Measurements from ENCODE around the gene PRPF6. TPM values are rescaled to one million over a fixed set of nuclear protein-coding genes. Genes with fewer than 3 reads are reported as not detected.
A peak's percentile ranks its signal among the peaks of the same experiment; 100 is the strongest.

Gene PRPF6
- total and polyA plus RNA-seq, 9 donors: 46.5 to 84.9 (median 69.7) TPM

DNA sequence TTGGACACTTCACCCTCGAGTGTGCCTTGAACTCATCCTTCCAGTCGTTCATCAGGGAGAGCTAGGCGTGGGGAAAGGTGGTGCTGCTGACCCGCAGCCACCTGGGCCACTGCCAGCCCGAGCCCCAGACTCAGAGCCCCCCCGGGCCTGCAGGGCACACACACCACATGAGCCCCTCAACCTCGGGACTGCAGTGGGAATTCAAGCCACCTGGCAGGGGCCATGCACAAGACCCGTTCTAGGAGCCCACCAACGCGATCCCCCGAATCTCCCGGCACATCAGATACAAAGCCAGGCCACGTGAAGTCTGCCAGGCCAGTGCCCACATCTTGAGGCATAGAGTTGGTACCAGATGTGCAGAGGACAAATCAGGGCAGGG lies 14.0 kb upstream of the PRPF6 start:
- H3K4me3 ChIP-seq: no peak overlapping the region
- intact Hi-C loops (cut with DNase I): no loop called here
- WGBS, 3 donors: 83 to 91% (median 88%) methylated on average over 13 of the region's 13 CpGs

DNA sequence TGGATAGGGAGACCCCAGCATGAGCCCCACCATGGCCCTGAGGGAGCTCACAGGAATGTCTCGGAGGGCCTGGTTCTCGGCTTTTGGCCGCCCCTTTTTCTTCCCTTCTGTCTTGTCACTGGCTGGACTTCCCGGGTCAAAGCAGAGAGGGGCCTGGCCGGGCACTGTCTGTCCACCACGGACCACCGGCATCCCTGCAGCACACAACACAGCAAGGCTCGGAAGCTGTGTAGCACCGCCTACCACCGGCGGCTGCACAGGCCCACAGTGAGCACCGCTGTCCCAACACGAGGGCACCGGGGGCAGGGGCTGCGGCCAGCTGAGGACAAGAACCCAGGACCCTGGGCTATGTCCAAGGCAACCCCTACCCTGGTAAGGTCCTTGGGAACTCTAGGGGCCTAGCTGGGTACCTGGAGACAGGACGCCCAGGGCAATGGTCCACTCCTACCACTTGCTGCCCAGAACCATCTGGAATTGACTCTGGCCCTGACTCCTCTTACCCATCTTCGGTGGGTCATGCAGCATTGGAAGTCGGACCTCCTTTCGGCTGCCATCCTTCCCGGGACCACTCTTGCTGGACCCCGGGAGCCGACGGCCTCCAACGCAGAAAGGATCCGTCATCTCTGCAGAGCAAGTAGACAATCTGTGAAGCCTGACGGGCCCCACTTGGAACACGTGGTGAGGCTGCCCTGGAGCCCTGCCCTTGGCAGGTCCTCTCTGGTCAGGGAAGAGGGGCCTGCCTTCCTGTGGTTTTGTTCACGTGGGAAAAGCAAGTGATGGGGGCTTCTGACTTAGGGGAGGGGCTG lies 13.4 kb upstream of the PRPF6 start:
- TF ChIP-seq POLR2A (IDR thresholded peaks at IDR 0.05): no peak
- TF ChIP-seq EP300 (IDR thresholded peaks at IDR 0.05): no peak
- TF ChIP-seq, protein P1, sequence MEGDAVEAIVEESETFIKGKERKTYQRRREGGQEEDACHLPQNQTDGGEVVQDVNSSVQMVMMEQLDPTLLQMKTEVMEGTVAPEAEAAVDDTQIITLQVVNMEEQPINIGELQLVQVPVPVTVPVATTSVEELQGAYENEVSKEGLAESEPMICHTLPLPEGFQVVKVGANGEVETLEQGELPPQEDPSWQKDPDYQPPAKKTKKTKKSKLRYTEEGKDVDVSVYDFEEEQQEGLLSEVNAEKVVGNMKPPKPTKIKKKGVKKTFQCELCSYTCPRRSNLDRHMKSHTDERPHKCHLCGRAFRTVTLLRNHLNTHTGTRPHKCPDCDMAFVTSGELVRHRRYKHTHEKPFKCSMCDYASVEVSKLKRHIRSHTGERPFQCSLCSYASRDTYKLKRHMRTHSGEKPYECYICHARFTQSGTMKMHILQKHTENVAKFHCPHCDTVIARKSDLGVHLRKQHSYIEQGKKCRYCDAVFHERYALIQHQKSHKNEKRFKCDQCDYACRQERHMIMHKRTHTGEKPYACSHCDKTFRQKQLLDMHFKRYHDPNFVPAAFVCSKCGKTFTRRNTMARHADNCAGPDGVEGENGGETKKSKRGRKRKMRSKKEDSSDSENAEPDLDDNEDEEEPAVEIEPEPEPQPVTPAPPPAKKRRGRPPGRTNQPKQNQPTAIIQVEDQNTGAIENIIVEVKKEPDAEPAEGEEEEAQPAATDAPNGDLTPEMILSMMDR (IDR thresholded peaks at IDR 0.05): no peak
- Histone ChIP-seq H3K9me3 (no peaks in the 10 kb centered on the region), H3K4me1 (ENCODE audit: insufficient read depth) (peaks cover 11% of the 10 kb centered on the region), H3K4me3 (no peak overlapping the region), H3K27ac (no peak overlapping the region), H3K36me3 (no peaks in the 10 kb centered on the region), H3K27me3 (no peaks in the 10 kb centered on the region)
- intact Hi-C loops (cut with DNase I): no loop called here
- WGBS, 3 donors: 81 to 90% (median 85%) methylated on average over 28 of the region's 28 CpGs
- DNase-seq: peak; percentile 13 to 45 (median 32)

More for the DNA sequence above, 14.0 kb upstream of the PRPF6 start:
- peaks cover 11% of the 10 kb centered on the region for H3K4me1 ChIP-seq (ENCODE audit: insufficient read depth)
- H3K27me3 ChIP-seq: no peaks in the 10 kb centered on the region
- TF ChIP-seq, protein P1 (IDR thresholded peaks at IDR 0.05): no peak
- no peak for TF ChIP-seq POLR2A (IDR thresholded peaks at IDR 0.05)
- TF ChIP-seq EP300 (IDR thresholded peaks at IDR 0.05): no peak
- no peak overlapping the region for H3K27ac ChIP-seq
- peak in 3 of 5 donors; percentile 20 to 43 (median 27) for DNase-seq
- no peaks in the 10 kb centered on the region for H3K36me3 ChIP-seq
- no peaks in the 10 kb centered on the region for H3K9me3 ChIP-seq

DNA sequence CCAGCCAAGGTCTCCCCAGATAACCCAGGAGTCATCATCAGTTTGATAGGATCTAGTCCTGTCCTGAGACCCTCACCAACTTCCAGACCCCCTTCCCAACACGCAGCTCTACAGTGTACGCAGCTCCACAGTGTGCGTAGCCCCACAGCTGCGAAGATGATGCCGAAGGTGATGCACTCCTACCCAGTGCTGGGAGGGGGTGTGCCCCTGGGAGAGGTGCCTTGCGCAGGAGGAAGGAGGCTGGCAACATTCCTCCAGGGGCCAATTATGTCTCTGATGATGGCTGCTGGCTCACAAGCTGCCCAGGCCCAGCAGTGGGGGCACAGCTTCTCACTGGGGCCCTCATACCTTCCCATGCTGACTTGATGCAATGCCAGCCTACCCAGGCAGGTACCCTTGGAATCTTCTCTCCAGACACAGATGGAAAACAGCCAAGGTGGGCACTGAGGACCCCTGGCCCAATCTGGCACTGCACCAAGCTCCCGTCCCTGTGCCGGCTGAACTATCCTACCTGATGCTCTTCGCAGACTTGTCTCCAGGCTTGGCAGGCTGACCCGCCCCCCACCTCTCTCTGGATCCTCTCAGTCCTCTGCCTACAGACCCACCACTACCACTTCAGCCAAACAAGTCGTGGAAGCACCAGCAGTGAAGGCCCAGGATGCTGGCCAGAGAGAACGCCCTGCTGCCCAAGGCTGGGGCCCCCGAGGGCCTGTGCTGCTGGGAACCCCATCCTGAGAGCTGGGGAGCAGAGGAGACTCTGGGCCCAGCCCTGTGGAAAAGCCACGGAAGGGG lies 12.6 kb upstream of the PRPF6 start:
- TF ChIP-seq, protein P1 (IDR thresholded peaks at IDR 0.05): no peak
- no peak for TF ChIP-seq EP300 (IDR thresholded peaks at IDR 0.05)
- TF ChIP-seq POLR2A (IDR thresholded peaks at IDR 0.05): no peak
- WGBS, 3 donors: 62 to 79% (median 67%) methylated on average over 14 of the region's 14 CpGs
- peak; percentile 28 to 56 (median 47) for DNase-seq

DNA sequence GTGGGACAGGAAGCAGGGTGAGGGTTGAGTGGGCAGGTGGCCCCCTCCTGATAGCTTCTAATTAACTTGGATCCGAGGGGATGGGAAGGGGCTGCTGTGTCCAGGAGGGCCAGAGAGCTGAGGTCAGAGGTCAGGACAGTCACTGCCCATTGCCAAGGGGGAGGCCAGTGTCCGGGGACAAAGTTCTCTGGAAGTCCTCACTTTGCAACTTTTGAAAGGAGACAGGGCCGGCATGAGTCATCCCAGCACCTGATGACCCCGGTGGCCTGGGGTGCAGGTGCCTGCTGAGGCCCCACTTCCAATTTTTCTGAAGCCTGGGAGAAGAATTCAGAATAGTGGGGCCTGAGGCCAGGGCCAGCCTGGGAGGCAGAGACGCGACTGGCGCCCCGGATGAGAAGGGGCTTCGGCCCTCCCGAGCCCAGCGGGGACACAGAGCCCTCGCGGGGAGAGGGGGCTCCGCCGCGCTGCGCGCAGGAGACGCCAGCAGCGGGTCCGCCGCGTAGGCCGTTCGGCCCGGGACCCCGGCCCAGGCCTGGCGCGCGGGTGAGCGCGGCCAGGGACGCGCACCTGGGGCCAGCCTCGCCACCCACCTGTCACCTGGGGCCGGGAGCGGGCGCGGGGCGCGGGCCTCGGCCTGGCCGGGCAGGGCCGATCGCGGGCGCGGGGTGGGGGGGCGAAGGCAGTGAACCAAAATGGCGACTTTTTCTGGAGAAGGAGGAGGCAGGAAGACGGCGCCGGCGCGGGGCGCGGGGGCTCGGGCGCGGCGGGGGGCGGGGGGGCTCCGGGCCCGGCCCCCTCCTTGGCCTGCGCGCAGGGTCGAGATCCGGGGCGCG lies 11.8 kb upstream of the PRPF6 start:
- Histone ChIP-seq H3K27me3 (no peaks in the 10 kb centered on the region), H3K4me3 (peak overlapping the region; percentile 57), H3K9me3 (no peaks in the 10 kb centered on the region), H3K4me1 (ENCODE audit: insufficient read depth) (peaks cover 11% of the 10 kb centered on the region), H3K27ac (peak overlapping the region; percentile 65 to 67), H3K36me3 (no peaks in the 10 kb centered on the region)
- intact Hi-C loops (cut with DNase I): no loop called here
- DNase-seq: peak; percentile 41 to 73 (median 64)
- TF ChIP-seq EP300 (IDR thresholded peaks at IDR 0.05) (no peak), POLR2A (IDR thresholded peaks at IDR 0.05) (no peak)
- TF ChIP-seq, protein P1 (IDR thresholded peaks at IDR 0.05): no peak
- 0 to 2% (median 1%) methylated on average over 32 to 70 of the region's 70 CpGs for WGBS, 3 donors

More for the DNA sequence above, 12.6 kb upstream of the PRPF6 start:
- H3K4me3 ChIP-seq: peak overlapping the region; percentile 57
- H3K27ac ChIP-seq: peak overlapping the region; percentile 65 to 67
- no peaks in the 10 kb centered on the region for H3K9me3 ChIP-seq
- H3K27me3 ChIP-seq: no peaks in the 10 kb centered on the region
- intact Hi-C loops (cut with DNase I): no loop called here
- no peaks in the 10 kb centered on the region for H3K36me3 ChIP-seq
- peaks cover 11% of the 10 kb centered on the region for H3K4me1 ChIP-seq (ENCODE audit: insufficient read depth)
